ENCODE measurements around the gene HSPBP1.

HSPBP1 gene

DNA sequence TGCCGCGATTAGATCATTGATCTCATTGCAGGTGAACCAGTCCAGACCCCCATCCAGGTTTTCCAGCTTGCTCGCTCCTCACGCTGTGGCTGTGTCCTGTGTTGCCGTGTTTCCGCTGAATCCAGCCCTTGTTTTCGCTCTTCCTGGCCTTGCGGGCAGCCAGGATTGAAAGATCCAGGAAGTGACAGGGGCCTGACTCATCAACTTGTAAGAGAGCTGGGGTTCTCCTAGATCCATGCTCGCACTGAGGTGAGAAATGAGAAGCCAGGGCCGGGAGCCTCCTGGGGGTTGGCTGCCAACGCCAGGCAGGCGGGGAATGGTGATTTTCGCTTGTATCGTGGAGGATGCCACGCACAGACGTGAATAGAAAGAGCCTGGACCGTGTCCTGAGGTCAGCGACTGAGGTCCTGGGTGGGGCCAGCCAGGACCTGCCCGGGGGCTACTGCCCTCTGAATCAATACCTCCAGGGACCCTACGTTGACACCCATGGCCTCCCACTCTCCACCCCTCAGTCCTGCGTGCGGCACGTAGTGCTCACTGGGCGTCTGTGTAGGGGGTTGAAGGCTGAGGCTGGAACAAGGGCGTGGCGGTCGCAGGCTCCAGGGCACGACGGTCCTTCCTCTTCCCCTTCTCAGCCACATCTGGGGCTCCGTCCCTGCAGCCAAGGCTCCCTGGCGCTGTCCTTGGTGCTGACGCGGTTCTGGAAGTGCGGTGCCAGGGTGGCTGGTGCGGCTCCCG lies 63.3 kb downstream of the HSPBP1 start:
- peak; percentile 56 for DNase-seq (ENCODE audit: low spot score)

DNA sequence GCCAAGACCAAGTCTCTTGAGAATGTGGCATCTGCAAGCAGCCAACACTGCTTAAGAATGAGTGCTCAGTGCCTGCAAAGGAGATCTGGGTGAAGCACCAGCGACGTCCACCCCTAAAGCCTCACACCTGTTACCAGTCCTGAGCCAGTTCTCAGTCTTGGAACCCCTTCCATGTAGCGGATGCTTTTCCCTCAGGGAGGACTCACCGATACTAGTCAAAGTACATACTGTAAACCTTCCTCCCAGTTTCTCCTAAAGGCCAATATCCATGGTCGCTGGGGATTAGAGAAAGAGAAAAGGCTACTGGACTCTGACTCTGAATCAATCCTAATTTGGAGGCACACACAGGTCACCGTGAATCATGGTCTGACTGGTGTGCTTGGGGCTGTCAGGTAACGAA lies 66.4 kb downstream of the HSPBP1 start:
- no peak for DNase-seq (ENCODE audit: low spot score)

DNA sequence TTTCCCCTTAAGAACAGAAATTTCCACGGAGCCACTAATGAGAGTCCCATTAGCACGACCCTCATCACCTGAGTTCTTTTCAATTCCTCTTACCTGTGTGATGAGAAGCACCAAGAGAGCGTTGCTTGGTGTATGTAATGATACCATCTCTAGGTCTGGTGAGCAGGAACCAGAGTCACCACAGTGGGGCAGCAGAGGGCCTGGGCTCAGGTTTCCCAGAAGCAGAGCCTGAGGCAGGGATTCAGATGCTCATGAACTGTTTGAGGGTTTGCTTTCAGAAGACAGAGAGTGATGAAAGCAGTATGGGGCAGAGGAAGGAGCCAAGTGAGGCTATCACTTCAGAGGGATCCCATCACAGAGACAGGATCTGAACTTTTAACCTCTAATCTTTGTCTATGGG lies 67.5 kb downstream of the HSPBP1 start:
- peak; percentile 52 for DNase-seq (ENCODE audit: low spot score)
